ENCODE measurements around the gene KPTN.

DNA sequence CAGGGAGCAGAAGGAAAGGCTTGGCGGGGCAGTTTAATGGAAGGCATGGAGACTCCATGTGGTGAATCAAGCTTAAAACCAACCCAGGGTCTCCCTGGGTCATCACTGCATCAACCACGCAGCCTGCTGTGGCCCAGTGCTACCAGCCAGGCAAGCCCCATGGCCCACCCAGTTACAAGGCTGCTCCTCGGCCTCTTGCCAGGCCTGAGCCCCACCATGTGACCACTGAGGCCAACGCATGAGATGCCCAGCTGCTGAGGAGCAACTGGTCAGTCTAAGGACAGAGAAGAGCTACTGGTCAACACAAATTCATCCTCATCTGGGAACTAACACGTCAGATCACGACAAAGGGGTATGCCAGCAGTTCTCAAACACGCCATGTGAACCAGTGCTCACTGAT, 15.4 kb upstream of the KPTN start:
- TF ChIP-seq, protein P1, sequence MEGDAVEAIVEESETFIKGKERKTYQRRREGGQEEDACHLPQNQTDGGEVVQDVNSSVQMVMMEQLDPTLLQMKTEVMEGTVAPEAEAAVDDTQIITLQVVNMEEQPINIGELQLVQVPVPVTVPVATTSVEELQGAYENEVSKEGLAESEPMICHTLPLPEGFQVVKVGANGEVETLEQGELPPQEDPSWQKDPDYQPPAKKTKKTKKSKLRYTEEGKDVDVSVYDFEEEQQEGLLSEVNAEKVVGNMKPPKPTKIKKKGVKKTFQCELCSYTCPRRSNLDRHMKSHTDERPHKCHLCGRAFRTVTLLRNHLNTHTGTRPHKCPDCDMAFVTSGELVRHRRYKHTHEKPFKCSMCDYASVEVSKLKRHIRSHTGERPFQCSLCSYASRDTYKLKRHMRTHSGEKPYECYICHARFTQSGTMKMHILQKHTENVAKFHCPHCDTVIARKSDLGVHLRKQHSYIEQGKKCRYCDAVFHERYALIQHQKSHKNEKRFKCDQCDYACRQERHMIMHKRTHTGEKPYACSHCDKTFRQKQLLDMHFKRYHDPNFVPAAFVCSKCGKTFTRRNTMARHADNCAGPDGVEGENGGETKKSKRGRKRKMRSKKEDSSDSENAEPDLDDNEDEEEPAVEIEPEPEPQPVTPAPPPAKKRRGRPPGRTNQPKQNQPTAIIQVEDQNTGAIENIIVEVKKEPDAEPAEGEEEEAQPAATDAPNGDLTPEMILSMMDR (optimal IDR thresholded peaks at IDR 0.05 in 1 of 3, IDR thresholded peaks at IDR 0.05 in 1 of 3, conservative IDR thresholded peaks at IDR 0.05 in 1 of 3; ENCODE audit: extremely low read depth in 1 of 3, insufficient read depth in 2 of 3, low read length in 3 of 3), result no peak
- no peak for TF ChIP-seq EZH2 (IDR thresholded peaks at IDR 0.05; ENCODE audit: low read length)
